MM.1S (cell line): ENCODE results near the gene LINGO3.

Experiments used
- DNase-seq: peaks from one replicate; pipeline ENCODE4 v3.0.0-alpha.2; 2015
- H2AFZ ChIP-seq: fragments of 300-600 bp; sonication (generic); 2 replicates; pipeline ENCODE4 v1.6.0; 2016; ENCODE audit warnings: antibody characterized with exemption, low read length
- H3F3A ChIP-seq: fragments of 300-600 bp; sonication (generic); 2 replicates; pipeline ENCODE4 v1.6.1; 2016; ENCODE audit warnings: mild to moderate bottlenecking, antibody characterized with exemption, low read length, moderate library complexity, mixed read lengths; ENCODE audit not compliant: insufficient read depth
- H3K27ac ChIP-seq: fragments of 300-600 bp; sonication (generic); 2 replicates; pipeline ENCODE4 v1.5.1; 2016; ENCODE audit warnings: mild to moderate bottlenecking, low read length
- H3K27me3 ChIP-seq: fragments of 300-600 bp; sonication (generic); replicated peaks from 2 replicates; pipeline ENCODE4 v1.6.0; 2016; ENCODE audit warnings: low read length; ENCODE audit not compliant: insufficient read depth
- H3K36me3 ChIP-seq: fragments of 300-600 bp; sonication (generic); replicated peaks from 2 replicates; pipeline ENCODE4 v1.6.1; 2016; ENCODE audit warnings: mild to moderate bottlenecking, low read length, mixed read lengths; ENCODE audit not compliant: insufficient read depth
- H3K4me1 ChIP-seq: fragments of 300-600 bp; sonication (generic); 2 replicates; pipeline ENCODE4 v1.6.1; 2016; ENCODE audit warnings: low read length, mixed read lengths
- H3K4me2 ChIP-seq: fragments of 300-600 bp; sonication (generic); 2 replicates; pipeline ENCODE4 v1.6.0; 2016; ENCODE audit warnings: low read depth, low read length
- H3K4me3 ChIP-seq: fragments of 300-600 bp; sonication (generic); 2 replicates; pipeline ENCODE4 v1.5.1; 2016; ENCODE audit warnings: low read length, mixed read lengths
- H3K79me2 ChIP-seq: fragments of 300-600 bp; sonication (generic); 2 replicates; pipeline ENCODE4 v1.6.1; 2016; ENCODE audit warnings: mixed run types, low read length, mixed read lengths
- H3K9ac ChIP-seq: fragments of 300-600 bp; sonication (generic); 2 replicates; pipeline ENCODE4 v1.6.1; 2016; ENCODE audit warnings: low read length, mixed read lengths
- H3K9me2 ChIP-seq: fragments of 300-600 bp; sonication (generic); replicated peaks from 2 replicates; pipeline ENCODE4 v1.6.1; 2016; ENCODE audit warnings: mild to moderate bottlenecking, low read length, mixed read lengths; ENCODE audit not compliant: insufficient read depth
- H3K9me3 ChIP-seq: fragments of 300-600 bp; sonication (generic); replicated peaks from 2 replicates; pipeline ENCODE4 v1.6.1; 2016; ENCODE audit warnings: mild to moderate bottlenecking, low read length, mixed read lengths; ENCODE audit not compliant: insufficient read depth
- H4K20me1 ChIP-seq: fragments of 300-600 bp; sonication (generic); 2 replicates; pipeline ENCODE4 v1.6.1; 2016; ENCODE audit warnings: mild to moderate bottlenecking, low read length, moderate library complexity, mixed read lengths; ENCODE audit not compliant: insufficient read depth
- CTCF ChIP-seq: fragments of 300-600 bp; sonication (generic); IDR thresholded peaks from 2 replicates; pipeline ENCODE4 v1.5.1; 2016; ENCODE audit warnings: antibody characterized with exemption, low read length, mixed read lengths
- EZH2 ChIP-seq: fragments of 300-600 bp; sonication (generic); optimal IDR thresholded peaks from 2 replicates; pipeline ENCODE3; 2017; ENCODE audit warnings: low read depth, mild to moderate bottlenecking, antibody characterized with exemption, low read length, mixed read lengths
- EZH2phosphoT487 ChIP-seq: fragments of 300-600 bp; sonication (generic); IDR thresholded peaks from 2 replicates; pipeline ENCODE4 v1.6.1; 2018; ENCODE audit warnings: antibody characterized with exemption, low read length

Gene LINGO3

GRCh38 chr19:2321565-2322283 lies 13.8 kb upstream of the LINGO3 start:
- H3K4me3 ChIP-seq = no peak overlapping the region
- H3K79me2 ChIP-seq = peaks cover 32% of the 10 kb centered on the region
- no peaks in the 10 kb centered on the region for H3K36me3 ChIP-seq
- no peaks in the 10 kb centered on the region for H3K27me3 ChIP-seq
- H3K9ac ChIP-seq = no peak overlapping the region
- H3K27ac ChIP-seq = no peak overlapping the region
- H4K20me1 ChIP-seq = no peaks in the 10 kb centered on the region
- no peaks in the 10 kb centered on the region for H3K9me3 ChIP-seq
- H2AFZ ChIP-seq = no peak overlapping the region
- no peak for DNase-seq
- no peak for TF ChIP-seq EZH2phosphoT487
- TF ChIP-seq CTCF = no peak
- no peak for TF ChIP-seq EZH2
- H3K4me1 ChIP-seq = no peaks in the 10 kb centered on the region; the same call in 1 of the 2 replicates
- H3F3A ChIP-seq = peaks cover 5% of the 10 kb centered on the region; the same call in 1 of the 2 replicates
- no peak overlapping the region for H3K4me2 ChIP-seq
- no peaks in the 10 kb centered on the region for H3K9me2 ChIP-seq

DNA sequence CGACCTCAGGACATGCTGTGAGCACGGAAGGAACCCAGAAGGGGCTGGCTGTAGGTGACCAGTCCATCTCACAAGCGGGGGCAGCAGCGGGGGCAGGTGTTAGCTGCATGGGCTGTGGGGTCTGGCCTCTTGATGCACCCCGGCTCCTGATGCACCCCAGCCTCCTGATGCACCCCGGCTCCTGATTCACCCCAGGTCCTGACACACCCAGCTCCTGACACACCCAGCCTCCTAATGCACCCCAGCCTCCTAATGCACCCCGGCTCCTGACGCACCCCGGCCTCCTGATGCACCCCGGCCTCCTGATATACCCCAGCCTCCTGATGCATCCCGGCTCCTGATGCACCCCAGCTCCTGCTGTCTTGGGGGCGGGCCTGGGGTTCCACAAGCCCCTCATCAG lies 13.0 kb upstream of the LINGO3 start:
- H3K4me2 ChIP-seq = no peak overlapping the region
- H4K20me1 ChIP-seq = no peaks in the 10 kb centered on the region
- no peaks in the 10 kb centered on the region for H3K9me3 ChIP-seq
- no peak for DNase-seq
- no peaks in the 10 kb centered on the region for H3K27me3 ChIP-seq
- H3K36me3 ChIP-seq = no peaks in the 10 kb centered on the region
- no peak overlapping the region for H2AFZ ChIP-seq
- H3K9ac ChIP-seq = no peak overlapping the region
- H3F3A ChIP-seq = peaks cover 5% of the 10 kb centered on the region; the same call in 1 of the 2 replicates
- no peaks in the 10 kb centered on the region for H3K9me2 ChIP-seq
- H3K4me1 ChIP-seq = no peaks in the 10 kb centered on the region
- no peak for TF ChIP-seq EZH2phosphoT487
- no peak for TF ChIP-seq CTCF
- no peak for TF ChIP-seq EZH2
- H3K79me2 ChIP-seq = peaks cover 24% of the 10 kb centered on the region
- H3K4me3 ChIP-seq = no peak overlapping the region
- no peak overlapping the region for H3K27ac ChIP-seq

DNA sequence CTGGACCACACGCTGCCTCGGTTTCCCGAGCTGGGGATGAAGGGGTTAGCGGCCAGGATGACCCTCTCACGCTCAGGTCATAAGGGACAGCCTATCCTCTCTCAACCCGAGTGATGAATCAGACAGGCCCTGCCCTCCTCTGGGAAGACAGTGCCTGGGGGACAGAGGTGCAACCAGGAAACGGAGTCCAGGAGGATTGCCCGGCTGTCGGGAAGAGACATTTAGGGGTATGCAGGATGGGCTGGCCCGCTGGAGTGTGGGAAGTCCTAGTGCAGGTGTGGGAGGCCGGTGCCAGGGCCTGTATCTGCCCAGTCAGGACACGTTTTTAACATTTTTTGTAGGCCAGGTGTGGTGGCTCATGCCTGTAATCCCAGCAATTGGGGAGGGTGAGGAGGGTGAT lies 12.1 kb upstream of the LINGO3 start:
- Histone ChIP-seq H3K79me2 (peaks cover 15% of the 10 kb centered on the region), H3K4me1 (no peaks in the 10 kb centered on the region), H3K36me3 (no peaks in the 10 kb centered on the region), H3K27ac (no peak overlapping the region), H3K4me2 (no peak overlapping the region), H3K9ac (no peak overlapping the region), H3K4me3 (no peak overlapping the region), H4K20me1 (no peaks in the 10 kb centered on the region), H3F3A (peaks cover 5% of the 10 kb centered on the region; the same call in 1 of the 2 replicates), H3K9me2 (no peaks in the 10 kb centered on the region), H2AFZ (no peak overlapping the region), H3K27me3 (peaks cover 7% of the 10 kb centered on the region; the same call in 1 of the 2 replicates), H3K9me3 (no peaks in the 10 kb centered on the region)
- TF ChIP-seq EZH2phosphoT487 (no peak), EZH2 (no peak), CTCF (no peak)
- DNase-seq = no peak
